Renal cortex interstitium (tissue), 11 donors: ENCODE results near the gene LRRFIP1. TPM values are rescaled to one million over a fixed set of nuclear protein-coding genes. Genes with fewer than 3 reads are reported as not detected.
A peak's percentile ranks its signal among the peaks of the same experiment; 100 is the strongest.
"Not testable (repeated sequence)": the region's sequence is repeated elsewhere in the genome, so short reads cannot be mapped to it uniquely, and the experiment has no call there.

Experiments
- DNase-seq, 11 donors: peaks; one replicate each; pipeline ENCODE4 v3.0.0-alpha.2; 2013; ENCODE audit warnings: low read depth in 9 of 11, low spot score in 4 of 11; ENCODE audit errors: extremely low read depth in 1 of 11
- polyA plus RNA-seq, 3 donors: library from polyadenylated mRNA; unstranded; fragments of 120-200 nt; gene quantifications; one replicate each; pipeline ENCODE4 v1.2.1, GENCODE V29; 2013; ENCODE audit not compliant: insufficient read length in 3 of 3

Gene LRRFIP1
- polyA plus RNA-seq, 3 donors = 76.2 to 104 (median 94.4) TPM

DNA sequence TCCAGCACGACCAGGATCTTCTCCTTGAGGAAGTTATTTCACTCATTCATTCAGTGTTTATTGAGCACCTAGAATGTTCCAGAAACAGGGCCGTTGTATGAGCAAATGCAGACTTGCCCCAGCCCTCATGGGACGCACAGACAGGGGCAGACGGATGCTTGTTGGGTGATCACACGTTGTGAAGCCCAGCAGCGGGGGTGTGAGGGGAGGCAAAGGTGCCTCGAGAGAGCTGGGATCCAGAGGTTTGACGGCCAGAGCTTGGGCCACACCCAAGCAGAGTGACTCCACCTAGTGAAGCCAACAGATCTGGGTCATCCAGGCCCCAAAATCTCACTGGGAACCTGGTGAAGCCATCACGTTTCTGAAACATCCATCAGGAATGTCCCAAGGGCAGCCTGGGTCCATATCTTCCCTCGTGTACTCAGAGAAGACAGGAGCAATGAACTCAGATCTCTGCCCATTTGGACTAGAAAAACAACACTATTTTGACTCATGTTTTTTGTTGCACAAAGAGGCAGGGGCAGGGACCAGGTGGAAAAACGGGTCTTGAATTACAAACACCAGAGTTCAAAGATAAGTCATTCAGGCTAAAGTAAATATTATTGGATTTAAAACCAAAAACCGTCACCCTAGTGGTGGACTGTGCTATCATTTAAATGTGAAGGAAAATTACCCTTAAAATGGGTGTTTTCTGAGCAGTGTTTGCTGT, 116.3 kb downstream of the LRRFIP1 start:
- no peak for DNase-seq

DNA sequence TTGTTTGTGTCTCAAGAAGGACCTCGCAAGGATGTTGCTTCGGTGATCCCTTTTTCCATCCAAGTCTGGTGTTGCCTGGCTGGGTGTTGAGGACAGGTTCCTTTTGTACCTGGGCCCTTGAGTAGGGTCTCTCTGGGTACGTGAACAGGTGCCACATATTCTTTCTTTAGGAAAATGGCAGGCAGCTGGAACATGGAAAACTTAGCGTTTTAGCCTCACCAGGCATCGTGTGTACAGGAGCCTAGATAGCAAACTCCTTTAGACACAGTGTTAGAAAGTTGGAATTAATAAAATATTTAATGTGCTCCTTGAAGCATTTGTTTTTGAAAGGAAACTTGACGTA, 116.9 kb downstream of the LRRFIP1 start:
- no peak for DNase-seq

DNA sequence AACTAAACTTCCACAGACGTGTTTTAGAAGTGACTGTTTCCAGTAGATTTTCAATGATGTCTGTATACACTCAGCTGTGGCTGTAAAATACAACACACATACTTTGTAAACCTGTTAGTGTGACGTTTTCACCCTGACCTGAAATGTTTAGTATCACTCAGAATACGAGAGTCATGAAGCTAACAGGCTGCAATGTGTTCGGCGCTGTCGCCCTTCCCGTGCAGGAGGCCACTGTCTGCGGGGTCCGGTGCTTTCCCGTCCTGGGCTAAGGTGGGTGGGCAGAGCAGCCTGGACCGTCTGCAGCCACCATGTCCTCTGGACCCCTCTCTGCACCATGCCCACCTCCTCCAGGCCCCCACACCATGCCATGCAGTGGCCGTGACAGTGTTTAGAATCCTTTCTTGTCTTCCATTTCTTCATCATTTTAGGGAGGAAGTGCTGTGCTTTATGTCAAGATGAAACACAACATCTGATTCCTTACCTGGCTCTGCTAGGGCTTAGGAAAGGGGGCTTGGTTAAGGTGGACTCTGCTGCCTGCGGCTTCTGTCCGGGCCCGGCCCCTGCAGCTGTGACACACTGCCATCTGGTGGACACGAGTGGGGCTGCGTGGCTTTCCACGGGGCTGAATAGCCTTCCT, 117.3 kb downstream of the LRRFIP1 start:
- peak in 5 of 11 donors; percentile 57 to 65 (median 62) for DNase-seq

DNA sequence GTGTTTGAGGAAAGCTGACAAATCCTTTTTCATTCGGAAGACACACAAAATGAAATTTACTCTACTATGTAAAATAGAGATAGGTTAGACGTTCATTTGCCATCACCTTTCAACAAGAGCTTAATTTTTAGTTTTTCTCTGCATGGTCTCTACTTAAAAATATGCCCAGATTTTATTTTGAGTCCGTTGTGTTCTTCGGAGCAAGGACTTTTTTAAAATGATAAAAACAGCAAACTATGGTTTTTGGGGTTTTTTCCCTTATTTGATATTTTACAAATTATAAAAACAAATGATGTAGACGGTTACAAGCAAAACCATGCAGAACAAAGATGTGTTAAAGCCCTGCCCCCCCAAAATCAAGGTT, 117.8 kb downstream of the LRRFIP1 start:
- no peak for DNase-seq

DNA sequence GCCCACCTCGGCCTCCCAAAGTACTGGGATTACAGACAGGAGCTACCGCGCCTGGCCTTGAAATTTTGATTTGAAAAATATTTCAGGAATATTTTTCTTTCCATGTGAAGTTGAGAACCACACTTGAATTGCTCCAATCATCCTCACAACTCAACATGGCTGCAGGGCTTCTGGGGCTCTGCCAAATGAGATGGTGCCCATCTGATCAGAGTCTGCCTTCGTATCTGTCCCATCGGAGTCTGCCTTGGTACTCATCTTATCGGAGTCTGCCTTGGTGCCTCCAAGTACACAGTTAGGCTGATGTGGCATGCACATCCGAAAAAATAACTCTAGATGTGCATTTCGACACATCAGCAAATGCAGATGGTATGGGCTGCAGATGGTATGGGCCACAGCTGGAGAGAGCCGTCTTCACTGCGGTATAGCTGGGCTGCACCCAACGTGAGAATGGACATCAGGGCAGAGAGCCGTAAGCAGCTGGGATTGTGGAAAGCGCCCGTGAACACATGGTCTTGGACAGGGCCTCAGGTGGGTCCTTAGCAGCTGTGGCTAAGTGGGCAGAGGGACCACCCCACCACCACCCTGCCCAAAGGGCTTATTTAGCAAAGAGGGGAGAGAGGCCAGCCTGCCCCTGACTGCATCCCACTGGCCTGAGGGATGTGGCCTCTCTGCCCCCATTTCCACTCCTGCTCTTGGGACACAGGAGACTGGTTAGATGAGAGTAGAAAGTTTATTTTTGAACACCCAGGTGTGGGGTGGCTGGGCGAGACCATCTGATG, 119.1 kb downstream of the LRRFIP1 start:
- DNase-seq = no peak

DNA sequence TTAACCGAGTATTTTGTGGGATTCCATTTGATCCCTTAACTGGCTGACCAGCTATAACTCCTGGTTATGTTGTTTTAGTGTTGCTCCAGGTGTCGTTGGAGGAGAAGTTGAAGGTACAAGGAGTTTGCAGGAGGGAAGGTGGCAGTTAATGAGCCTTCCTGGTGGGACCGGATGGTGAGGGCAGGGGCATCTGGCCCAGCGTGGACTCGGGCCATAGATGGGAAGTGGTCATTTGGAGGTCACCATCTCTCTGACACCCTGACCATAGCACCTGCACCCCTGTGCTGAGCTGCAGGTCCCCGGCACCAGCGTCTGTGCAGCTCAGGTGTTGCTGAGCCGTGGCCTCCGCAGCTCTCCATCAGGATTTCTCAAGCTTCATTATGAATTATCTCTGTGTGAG, 119.8 kb downstream of the LRRFIP1 start:
- DNase-seq = no peak

DNA sequence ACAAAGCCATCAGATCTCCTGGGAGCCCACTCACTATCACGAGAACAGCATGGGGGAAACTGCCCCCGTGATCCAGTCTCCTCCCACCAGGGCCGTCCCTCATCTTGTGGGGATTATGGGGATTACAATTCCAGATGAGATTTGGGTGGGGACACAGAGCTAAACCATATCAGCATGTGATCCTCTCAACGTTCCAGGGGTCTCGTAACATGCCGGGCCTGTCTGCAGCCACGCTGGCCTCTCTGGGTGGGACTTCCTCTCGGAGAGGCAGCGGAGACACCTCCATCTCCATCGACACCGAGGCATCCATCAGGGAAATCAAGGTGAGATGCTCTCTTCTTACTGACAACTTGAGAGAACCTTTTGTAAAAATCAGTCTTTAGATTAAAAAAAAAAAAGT, 121.6 kb downstream of the LRRFIP1 start:
- no peak for DNase-seq

DNA sequence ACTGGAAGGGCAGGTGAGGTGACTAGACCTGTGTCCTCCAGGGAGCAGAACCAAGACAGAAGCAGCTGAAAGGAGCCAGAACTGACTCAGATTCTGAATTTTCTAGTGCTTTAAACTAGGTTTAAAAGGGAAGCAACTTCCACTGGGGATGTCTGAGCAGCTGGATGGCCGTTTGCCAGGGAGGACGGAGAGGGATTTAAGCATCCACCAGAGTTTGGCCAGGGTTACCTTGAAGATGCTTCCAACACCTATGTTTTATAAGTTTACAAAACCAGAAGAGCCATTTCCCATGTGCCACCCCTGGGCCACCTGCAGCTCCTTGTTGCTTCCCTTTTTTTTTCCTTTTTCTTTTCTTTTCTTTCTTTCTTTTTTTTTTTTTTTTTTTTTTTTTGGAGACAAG, 122.6 kb downstream of the LRRFIP1 start:
- no peak for DNase-seq

DNA sequence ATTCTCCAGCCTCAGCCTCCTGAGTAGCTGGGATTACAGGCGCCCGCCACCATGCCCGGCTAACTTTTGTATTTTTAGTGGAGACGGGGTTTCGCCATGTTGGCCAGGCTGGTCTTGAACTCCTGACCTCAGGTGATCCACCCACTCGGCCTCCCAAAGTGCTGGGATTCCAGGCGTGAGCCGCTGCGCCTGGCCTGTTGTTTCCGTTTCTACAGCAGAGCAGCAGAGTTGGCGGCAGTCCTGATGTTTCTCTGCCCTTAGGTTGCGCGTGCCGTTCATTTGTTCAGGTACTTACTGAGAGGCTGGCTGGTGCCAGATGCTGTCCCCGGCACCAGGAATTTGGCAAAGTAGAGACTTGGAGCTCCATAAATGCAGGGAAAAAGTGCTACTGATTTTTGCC, 123.1 kb downstream of the LRRFIP1 start:
- DNase-seq = not testable (repeated sequence)

DNA sequence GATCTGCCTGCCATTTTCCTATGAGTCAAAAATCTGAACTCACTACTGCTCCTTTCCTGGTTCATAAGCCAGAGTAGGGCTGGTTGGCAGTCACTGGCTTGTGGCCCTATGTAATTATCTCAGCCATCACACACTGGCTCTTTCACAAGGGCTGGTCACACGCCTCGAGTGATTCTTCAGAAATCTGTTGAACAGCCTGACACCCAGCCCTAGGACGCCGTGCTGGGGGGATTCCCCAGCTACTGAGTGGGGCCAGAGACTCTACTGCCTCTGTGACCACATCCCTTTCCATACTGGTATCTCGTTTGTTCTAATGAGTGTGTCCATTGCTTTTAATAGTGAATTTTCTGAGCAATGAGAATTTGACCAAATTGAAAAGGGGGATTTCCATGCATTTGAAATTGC, 125.4 kb downstream of the LRRFIP1 start:
- DNase-seq = no peak

DNA sequence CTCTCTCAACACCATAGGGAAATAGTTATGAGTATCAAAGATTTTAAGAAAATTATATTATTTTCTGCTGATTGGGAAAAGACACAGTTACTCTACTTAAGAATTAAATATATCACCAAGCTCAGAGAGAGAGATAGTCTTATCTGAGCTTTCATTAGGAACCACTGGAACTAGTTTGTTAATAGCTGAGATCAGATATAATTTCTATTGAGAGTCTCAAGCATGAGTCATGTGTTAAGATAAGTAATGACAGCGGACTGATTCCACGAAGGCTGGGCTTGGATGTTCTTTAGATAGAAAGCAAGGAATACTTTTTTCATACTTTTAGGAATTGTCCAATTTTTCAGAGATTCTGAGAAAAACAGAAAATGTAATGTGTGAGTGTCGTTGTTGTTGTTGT, 126.8 kb downstream of the LRRFIP1 start:
- no peak for DNase-seq

DNA sequence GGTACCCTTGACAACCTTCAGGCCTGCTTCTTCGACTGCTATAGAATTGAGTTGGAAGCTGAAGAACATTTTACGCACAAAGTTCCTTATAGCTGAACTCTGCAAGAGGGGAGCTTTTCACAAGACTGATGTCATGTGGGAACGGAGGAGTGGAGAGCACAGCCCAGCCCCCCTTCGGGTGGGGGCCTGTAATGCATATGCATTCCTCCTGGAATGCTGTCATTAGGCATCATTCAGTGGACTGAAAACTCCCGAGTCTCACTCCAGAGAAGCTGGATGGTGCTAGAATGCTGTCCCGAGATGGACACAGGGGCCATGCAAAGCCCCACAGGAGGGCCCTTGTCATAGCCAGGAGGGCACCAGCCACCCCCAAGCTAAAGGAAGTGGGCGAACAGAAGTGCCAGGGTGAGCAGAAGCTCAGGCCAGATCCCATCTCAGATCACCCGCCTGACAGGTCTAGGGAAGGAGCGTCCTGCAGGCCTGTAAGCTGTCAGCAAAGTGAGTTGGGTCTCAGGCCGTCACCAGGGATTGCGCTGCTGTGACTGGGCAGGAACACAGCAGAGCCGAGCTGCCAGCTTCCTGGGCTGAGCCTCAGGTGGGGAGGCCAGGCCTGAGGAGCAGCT, 127.3 kb downstream of the LRRFIP1 start:
- DNase-seq = no peak

DNA sequence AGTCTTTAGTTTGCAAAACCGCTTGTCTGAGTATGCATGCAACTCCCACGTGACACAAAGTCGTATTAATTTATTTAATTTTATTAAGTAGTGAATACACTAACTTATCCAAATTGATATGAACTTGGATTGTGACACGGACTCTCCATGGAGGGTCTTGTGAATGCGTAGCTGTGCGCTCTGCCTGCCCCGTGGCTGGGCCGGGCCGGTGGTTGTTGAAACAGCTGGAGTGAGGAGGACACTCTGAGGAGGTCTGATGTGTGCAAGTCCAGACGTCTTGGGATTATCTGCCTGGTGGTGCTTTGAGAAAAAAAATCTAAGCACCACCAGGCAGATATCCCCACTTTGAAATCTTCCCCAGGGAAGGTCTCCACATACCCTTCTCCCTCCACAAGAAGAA, 130.2 kb downstream of the LRRFIP1 start:
- no peak for DNase-seq

DNA sequence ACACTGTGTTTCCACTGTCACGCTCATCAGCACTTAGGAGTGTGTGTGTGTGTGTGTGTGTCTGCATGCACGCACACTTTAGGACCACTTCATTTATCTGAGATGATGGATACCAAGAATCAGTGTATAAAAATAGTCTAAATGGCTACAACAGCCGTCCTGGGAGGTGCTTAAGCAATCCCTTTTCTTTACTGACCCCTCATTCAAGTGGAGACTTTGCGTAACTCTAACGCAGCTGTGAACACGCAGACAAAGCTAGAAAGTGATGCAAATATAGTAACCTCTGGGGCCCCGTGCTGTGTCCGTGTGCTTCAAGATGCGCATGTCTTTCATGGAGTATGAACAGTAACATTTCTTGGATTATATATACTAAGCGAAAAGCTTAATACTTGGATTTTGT, 130.8 kb downstream of the LRRFIP1 start:
- no peak for DNase-seq

DNA sequence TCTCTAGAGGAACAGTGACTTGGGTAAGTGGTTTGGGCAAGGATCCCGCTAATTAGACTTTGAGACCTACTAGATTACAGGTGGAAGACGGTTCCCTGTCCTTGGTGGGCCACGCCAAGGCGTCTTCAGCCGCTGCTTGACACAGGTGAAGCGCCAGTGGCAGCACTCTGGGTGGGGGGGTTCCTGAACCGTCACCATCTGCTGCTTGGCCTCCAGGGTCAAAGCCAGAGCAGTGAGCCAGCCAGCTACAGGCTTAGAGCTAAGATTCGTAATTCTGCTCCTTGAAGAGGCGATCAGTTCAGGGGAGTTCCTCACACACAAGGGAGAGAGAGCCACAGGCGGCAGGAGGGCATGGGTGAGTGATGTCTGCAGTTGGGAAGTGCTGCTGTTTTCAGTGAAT, 131.8 kb downstream of the LRRFIP1 start:
- no peak for DNase-seq

DNA sequence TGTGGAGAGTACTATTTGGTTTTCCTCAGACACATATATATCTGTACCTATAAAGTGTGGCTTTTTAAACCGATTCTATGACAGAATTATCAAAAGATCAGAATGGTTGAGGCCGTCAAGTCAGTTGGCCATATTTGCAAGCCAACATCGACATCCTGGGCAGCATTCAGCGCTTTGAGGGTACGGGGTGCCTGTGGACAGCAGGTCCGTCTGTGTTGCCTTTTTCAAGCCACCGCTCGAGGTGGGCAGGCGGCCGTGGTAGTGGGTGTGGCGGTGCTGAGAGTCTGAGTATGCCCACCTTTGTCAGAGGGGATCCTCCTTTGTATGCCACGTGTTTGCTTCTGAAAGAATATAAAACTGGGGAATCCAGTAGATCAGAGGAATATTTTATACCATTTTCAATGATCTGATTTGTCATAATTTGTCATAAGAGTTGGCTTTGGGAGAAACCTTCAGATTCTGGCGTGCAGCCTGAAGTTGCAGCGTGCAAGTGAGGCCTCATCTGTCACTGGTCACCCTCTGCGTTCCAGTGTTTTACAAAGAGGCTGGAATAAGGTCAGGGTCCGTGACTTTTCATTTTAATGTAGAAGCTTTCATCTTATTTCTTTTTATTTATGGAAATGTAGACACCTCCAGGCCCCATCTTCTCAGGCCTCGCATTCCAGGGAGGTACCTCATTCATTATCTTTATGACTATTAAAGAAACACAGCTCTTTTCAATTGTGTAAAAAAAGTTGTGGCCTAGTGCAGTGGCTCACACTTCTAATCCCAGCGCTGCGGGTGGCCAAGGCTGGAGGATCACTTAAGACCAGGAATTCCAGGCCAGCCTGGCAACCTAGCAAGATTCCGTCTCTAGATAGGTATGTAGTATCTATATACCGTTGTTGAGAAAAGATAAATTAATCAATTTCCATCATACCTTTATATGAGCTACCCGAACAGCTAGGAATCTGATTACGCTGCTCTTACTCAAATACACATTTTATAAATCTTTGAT, 133.4 kb downstream of the LRRFIP1 start:
- no peak for DNase-seq

DNA sequence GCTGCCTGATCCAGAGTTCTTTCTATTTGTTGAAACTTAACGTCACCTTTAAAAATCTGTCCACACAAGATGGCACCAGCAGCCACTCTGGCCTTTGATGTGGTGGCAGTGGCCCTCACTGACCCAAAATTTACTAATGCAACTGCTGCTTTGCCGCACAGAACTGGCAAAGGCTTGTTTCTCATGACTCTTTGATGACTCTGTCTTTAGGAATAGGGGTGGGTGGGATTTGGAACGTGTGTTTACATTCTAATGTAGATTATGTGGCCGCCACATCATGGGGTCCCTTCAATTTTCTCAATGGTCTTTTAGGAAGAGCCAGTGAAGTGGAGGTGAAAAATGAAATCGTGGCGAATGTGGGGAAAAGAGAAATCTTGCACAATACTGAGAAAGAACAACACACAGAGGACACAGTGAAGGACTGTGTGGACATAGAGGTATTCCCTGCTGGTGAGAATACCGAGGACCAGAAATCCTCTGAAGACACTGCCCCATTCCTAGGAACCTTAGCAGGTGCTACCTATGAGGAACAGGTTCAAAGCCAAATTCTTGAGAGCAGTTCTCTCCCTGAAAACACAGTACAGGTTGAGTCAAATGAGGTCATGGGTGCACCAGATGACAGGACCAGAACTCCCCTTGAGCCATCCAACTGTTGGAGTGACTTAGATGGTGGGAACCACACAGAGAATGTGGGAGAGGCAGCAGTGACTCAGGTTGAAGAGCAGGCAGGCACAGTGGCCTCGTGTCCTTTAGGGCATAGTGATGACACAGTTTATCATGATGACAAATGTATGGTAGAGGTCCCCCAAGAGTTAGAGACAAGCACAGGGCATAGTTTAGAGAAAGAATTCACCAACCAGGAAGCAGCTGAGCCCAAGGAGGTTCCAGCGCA, 135.2 kb downstream of the LRRFIP1 start:
- DNase-seq = not testable (repeated sequence)

DNA sequence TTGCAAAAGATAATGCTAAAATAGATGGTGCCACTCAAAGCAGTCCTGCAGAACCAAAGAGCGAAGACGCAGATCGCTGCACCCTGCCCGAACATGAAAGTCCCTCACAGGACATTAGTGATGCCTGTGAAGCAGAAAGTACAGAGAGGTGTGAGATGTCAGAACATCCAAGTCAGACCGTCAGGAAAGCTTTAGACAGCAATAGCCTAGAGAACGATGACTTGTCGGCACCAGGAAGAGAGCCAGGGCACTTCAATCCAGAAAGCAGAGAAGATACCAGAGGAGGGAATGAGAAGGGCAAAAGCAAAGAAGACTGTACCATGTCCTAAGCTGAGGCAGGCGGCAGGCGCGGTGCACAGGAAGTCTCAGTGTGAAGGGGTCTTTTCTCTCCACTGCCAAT, 136.4 kb downstream of the LRRFIP1 start:
- no peak for DNase-seq
